HepG2 (cell line): ENCODE data around the gene SOX12. TPM values are rescaled to one million over a fixed set of nuclear protein-coding genes. Genes with fewer than 3 reads are reported as not detected.

ENCODE experiments used
- BHLHE40 ChIP-seq: IDR thresholded peaks from 2 replicates; pipeline ENCODE4 v1.6.1; 2011; ENCODE audit warnings: low read length, improper control_type of control experiment
- GZF1 ChIP-seq: sonication (generic); formaldehyde crosslinking; IDR thresholded peaks from 2 replicates; pipeline ENCODE4 v1.5.1; 2020; ENCODE audit warnings: mild to moderate bottlenecking, missing genetic modification reagents
- HDAC6 ChIP-seq: fragments of 200-600 bp; sonication (generic); IDR thresholded peaks from 2 replicates; pipeline ENCODE4 v1.7.0; 2017; ENCODE audit warnings: mild to moderate bottlenecking, antibody characterized with exemption, low read length, low read depth
- HNF4G ChIP-seq, 2 experiments: sonication (generic) in 1 of 2; formaldehyde crosslinking in 1 of 2; IDR thresholded peaks; 2 replicates each; pipeline versions ENCODE4 v1.4.0 to v1.6.1; 2011 to 2020; ENCODE audit warnings: borderline replicate concordance in 2 of 2, low read depth in 2 of 2, mild to moderate bottlenecking in 2 of 2, low read length in 1 of 2, missing genetic modification reagents in 1 of 2, moderate library complexity in 1 of 2
- HOXA7 ChIP-seq: sonication (generic); formaldehyde crosslinking; IDR thresholded peaks from 2 replicates; pipeline ENCODE4 v1.8.1; 2022; ENCODE audit warnings: mild to moderate bottlenecking, missing genetic modification reagents, moderate library complexity
- MXD1 ChIP-seq: sonication (generic); formaldehyde crosslinking; IDR thresholded peaks from 2 replicates; pipeline ENCODE4 v1.4.0; 2020; ENCODE audit warnings: mild to moderate bottlenecking, missing genetic modification reagents
- MYC ChIP-seq: sonication (generic); formaldehyde crosslinking; IDR thresholded peaks from 2 replicates; pipeline ENCODE4 v1.9.0; 2021; ENCODE audit warnings: missing genetic modification reagents, borderline replicate concordance
- RARG ChIP-seq: sonication (generic); formaldehyde crosslinking; IDR thresholded peaks from 2 replicates; pipeline ENCODE4 v1.4.0; 2020; ENCODE audit warnings: low read depth, mild to moderate bottlenecking, missing genetic modification reagents
- SRSF9 ChIP-seq: fragments of 200-400 bp; formaldehyde crosslinking; IDR thresholded peaks from 2 replicates; pipeline ENCODE4 v1.6.1; 2018; ENCODE audit warnings: borderline replicate concordance, mild to moderate bottlenecking, low read depth, low read length; ENCODE audit not compliant: insufficient read depth, poor library complexity, severe bottlenecking
- ZNF274 ChIP-seq: sonication (generic); formaldehyde crosslinking; IDR thresholded peaks from 2 replicates; pipeline ENCODE4 v1.5.1; 2020; ENCODE audit warnings: mild to moderate bottlenecking, missing genetic modification reagents
- ZNF644 ChIP-seq: IDR thresholded peaks from 2 replicates; pipeline ENCODE4 v1.6.1; 2016; ENCODE audit warnings: low read depth
- ZNF766 ChIP-seq: sonication (generic); formaldehyde crosslinking; IDR thresholded peaks from 2 replicates; pipeline ENCODE4 v1.5.0; 2020; ENCODE audit warnings: missing genetic modification reagents, borderline replicate concordance
- ZNF772 ChIP-seq: sonication (generic); formaldehyde crosslinking; IDR thresholded peaks from 2 replicates; pipeline ENCODE4 v1.5.0; 2020; ENCODE audit warnings: mild to moderate bottlenecking, missing genetic modification reagents
- ZSCAN21 ChIP-seq: sonication (generic); formaldehyde crosslinking; IDR thresholded peaks from 2 replicates; pipeline ENCODE4 v1.8.0; 2022; ENCODE audit warnings: mild to moderate bottlenecking, missing genetic modification reagents, moderate library complexity, borderline replicate concordance
- polyA plus RNA-seq, 8 experiments: library from polyadenylated mRNA; depleted of rRNA in 3 of 8; stranded (reverse) in 7 of 8; unstranded in 1 of 8; fragments of >200 nt; fragmentation: Illumina TruSeq in 4 of 8; extraction: Trizol in 4 of 8; gene quantifications; 2 replicates each; pipeline versions ENCODE4 v1.2.1 to v1.2.3, GENCODE V29; 2011 to 2016; ENCODE audit warnings: low read depth in 4 of 8, missing spikeins in 1 of 8, mixed read lengths in 1 of 8; ENCODE audit not compliant: insufficient read depth in 1 of 8
- total RNA-seq, 5 experiments: library from RNA; depleted of rRNA; stranded (reverse); fragments of >200 nt; fragmentation: Illumina TruSeq; extraction: Trizol; gene quantifications; 2 replicates each; pipeline ENCODE4 v1.2.3, GENCODE V29; 2016; ENCODE audit warnings: low read depth in 1 of 5
- TF ChIP-seq, protein P1 (sequence below): IDR thresholded peaks from 2 replicates; pipeline ENCODE4 v1.6.1; 2016; ENCODE audit warnings: low read depth, control low read depth
- TF ChIP-seq, protein P2 (sequence below): sonication (generic); formaldehyde crosslinking; IDR thresholded peaks from 2 replicates; pipeline ENCODE4 v1.4.0; 2020; ENCODE audit warnings: missing genetic modification reagents, mild to moderate bottlenecking, borderline replicate concordance
- TF ChIP-seq, protein P3 (sequence below): sonication (generic); formaldehyde crosslinking; IDR thresholded peaks from 2 replicates; pipeline ENCODE4 v1.4.0; 2020; ENCODE audit warnings: missing genetic modification reagents
- TF ChIP-seq, protein P4 (sequence below): sonication (generic); formaldehyde crosslinking; IDR thresholded peaks from 2 replicates; pipeline ENCODE4 v1.5.1; 2020; ENCODE audit warnings: missing genetic modification reagents, mild to moderate bottlenecking, borderline replicate concordance
- TF ChIP-seq, protein P5 (sequence below): sonication (generic); formaldehyde crosslinking; IDR thresholded peaks from 2 replicates; pipeline ENCODE4 v1.4.0; 2020; ENCODE audit warnings: missing genetic modification reagents

SOX12 gene
- total and polyA plus RNA-seq, 2 of the 13 experiments (the other 11 are each of a cell fraction or from before 2014, with no cell fraction given), result 10.0 to 18.7 TPM

GRCh38 chr20:326645-327185 is 1.4 kb downstream of the SOX12 start (continued):
- TF ChIP-seq HDAC6, result no peak
- TF ChIP-seq ZNF644 (CRISPR knock-in tag), result no peak
- no peak for TF ChIP-seq RARG
- no peak for TF ChIP-seq BHLHE40
- TF ChIP-seq, protein P1, sequence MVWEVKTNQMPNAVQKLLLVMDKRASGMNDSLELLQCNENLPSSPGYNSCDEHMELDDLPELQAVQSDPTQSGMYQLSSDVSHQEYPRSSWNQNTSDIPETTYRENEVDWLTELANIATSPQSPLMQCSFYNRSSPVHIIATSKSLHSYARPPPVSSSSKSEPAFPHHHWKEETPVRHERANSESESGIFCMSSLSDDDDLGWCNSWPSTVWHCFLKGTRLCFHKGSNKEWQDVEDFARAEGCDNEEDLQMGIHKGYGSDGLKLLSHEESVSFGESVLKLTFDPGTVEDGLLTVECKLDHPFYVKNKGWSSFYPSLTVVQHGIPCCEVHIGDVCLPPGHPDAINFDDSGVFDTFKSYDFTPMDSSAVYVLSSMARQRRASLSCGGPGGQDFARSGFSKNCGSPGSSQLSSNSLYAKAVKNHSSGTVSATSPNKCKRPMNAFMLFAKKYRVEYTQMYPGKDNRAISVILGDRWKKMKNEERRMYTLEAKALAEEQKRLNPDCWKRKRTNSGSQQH (CRISPR knock-in tag), result peak; percentile 77; the same call in 1 of the 2 replicates
- no peak; the same call in 1 of the 2 replicates for TF ChIP-seq ZNF772 (CRISPR knock-in tag)
- no peak for TF ChIP-seq SRSF9
- TF ChIP-seq, protein P2, sequence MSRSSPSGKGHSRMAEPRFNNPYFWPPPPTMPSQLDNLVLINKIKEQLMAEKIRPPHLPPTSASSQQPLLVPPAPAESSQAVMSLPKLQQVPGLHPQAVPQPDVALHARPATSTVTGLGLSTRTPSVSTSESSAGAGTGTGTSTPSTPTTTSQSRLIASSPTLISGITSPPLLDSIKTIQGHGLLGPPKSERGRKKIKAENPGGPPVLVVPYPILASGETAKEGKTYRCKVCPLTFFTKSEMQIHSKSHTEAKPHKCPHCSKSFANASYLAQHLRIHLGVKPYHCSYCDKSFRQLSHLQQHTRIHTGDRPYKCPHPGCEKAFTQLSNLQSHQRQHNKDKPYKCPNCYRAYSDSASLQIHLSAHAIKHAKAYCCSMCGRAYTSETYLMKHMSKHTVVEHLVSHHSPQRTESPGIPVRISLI (CRISPR knock-in tag), result no peak
- TF ChIP-seq HNF4G (IDR thresholded peaks at IDR 0.05; ENCODE audit: borderline replicate concordance, low read depth, low read length), result no peak; the same call in 1 of the 2 replicates
- TF ChIP-seq HNF4G (CRISPR knock-in tag; IDR thresholded peaks at IDR 0.05; ENCODE audit: borderline replicate concordance, low read depth), result no peak
- no peak; the same call in 1 of the 2 replicates for TF ChIP-seq ZNF274 (CRISPR knock-in tag)
- no peak; the same call in 1 of the 2 replicates for TF ChIP-seq ZNF766 (CRISPR knock-in tag)
- TF ChIP-seq ZSCAN21, result 0 out of 2 replicates have a peak, but pooled peaks have one; percentile 2
- TF ChIP-seq, protein P3, sequence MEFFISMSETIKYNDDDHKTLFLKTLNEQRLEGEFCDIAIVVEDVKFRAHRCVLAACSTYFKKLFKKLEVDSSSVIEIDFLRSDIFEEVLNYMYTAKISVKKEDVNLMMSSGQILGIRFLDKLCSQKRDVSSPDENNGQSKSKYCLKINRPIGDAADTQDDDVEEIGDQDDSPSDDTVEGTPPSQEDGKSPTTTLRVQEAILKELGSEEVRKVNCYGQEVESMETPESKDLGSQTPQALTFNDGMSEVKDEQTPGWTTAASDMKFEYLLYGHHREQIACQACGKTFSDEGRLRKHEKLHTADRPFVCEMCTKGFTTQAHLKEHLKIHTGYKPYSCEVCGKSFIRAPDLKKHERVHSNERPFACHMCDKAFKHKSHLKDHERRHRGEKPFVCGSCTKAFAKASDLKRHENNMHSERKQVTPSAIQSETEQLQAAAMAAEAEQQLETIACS (CRISPR knock-in tag), result peak; percentile 59; the same call in 1 of the 2 replicates
- no peak for TF ChIP-seq HOXA7
- TF ChIP-seq MYC (CRISPR knock-in tag), result peak; percentile 40
- TF ChIP-seq, protein P4, sequence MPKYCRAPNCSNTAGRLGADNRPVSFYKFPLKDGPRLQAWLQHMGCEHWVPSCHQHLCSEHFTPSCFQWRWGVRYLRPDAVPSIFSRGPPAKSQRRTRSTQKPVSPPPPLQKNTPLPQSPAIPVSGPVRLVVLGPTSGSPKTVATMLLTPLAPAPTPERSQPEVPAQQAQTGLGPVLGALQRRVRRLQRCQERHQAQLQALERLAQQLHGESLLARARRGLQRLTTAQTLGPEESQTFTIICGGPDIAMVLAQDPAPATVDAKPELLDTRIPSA (CRISPR knock-in tag), result no peak
- no peak for TF ChIP-seq MXD1 (CRISPR knock-in tag)
- peak; percentile 80; the same call in 1 of the 2 replicates for TF ChIP-seq GZF1
- TF ChIP-seq, protein P5, sequence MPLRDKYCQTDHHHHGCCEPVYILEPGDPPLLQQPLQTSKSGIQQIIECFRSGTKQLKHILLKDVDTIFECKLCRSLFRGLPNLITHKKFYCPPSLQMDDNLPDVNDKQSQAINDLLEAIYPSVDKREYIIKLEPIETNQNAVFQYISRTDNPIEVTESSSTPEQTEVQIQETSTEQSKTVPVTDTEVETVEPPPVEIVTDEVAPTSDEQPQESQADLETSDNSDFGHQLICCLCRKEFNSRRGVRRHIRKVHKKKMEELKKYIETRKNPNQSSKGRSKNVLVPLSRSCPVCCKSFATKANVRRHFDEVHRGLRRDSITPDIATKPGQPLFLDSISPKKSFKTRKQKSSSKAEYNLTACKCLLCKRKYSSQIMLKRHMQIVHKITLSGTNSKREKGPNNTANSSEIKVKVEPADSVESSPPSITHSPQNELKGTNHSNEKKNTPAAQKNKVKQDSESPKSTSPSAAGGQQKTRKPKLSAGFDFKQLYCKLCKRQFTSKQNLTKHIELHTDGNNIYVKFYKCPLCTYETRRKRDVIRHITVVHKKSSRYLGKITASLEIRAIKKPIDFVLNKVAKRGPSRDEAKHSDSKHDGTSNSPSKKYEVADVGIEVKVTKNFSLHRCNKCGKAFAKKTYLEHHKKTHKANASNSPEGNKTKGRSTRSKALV (CRISPR knock-in tag), result no peak
